HG03565 (cell line): ENCODE results near the gene EVI5.

ENCODE experiments used
- ATAC-seq: cut with Tn5 transposase; IDR thresholded peaks from one replicate; pipeline ENCODE4 v1.9.1; 2021; ENCODE audit warnings: mild to moderate bottlenecking, moderate library complexity; ENCODE audit not compliant: unreplicated experiment

The EVI5 gene

GRCh38 chr1:92465256-92465647 lies 319.7 kb downstream of the EVI5 start:
- no peak for ATAC-seq

GRCh38 chr1:92464588-92465255 lies 320.2 kb downstream of the EVI5 start:
- no peak for ATAC-seq

GRCh38 chr1:92461364-92462097 lies 323.4 kb downstream of the EVI5 start:
- peak; percentile 77 for ATAC-seq

GRCh38 chr1:92459871-92460320 lies 325.0 kb downstream of the EVI5 start:
- ATAC-seq = no peak
